ENCODE measurements around the gene POLE3. TPM values are rescaled to one million over a fixed set of nuclear protein-coding genes. Genes with fewer than 3 reads are reported as not detected.
A peak's percentile ranks its signal among the peaks of the same experiment; 100 is the strongest.
"Not testable (repeated sequence)": the region's sequence is repeated elsewhere in the genome, so short reads cannot be mapped to it uniquely, and the experiment has no call there.

The POLE3 gene
- total and polyA plus RNA-seq, 4 experiments from 2014 or later = 46.9 to 179 (median 74.9) TPM

- Mint-ChIP-seq H3K4me1 (peaks cover 8 to 17% (median 13%) of the 10 kb centered on the region in 4 donors), H3K9me3 (no peaks in the 10 kb centered on the region), H3K27me3 (no peaks in the 10 kb centered on the region), H3K4me3 (no peak overlapping the region), H3K27ac (peak overlapping the region in 1 of 7 donors; percentile 5), H3K36me3 (peaks cover 3 to 16% of the 10 kb centered on the region in 2 donors)
- H3K27me3 ChIP-seq (ENCODE audit: insufficient read depth, low read length) = no peaks in the 10 kb centered on the region
- intact Hi-C loops (cut with micrococcal nuclease) = loop anchor here (10.0 kb wide), 1 partner anchor 147 kb away; the partner anchor contains the start of genes FKBP15 and SLC31A1
- H3K27ac ChIP-seq (ENCODE audit: low read depth, low read length) = no peak overlapping the region
- ChIA-PET POLR2A (ENCODE audit: partially characterized antibody) (interaction anchor here (0.7 to 1.3 kb wide), 3 partner anchors 23 to 32 kb away, joined by 3 to 4 read pairs (median 3); partner anchors contain the start of genes ALAD, BSPRY and WDR31), CTCF (ENCODE audit: partially characterized antibody) (no interaction called here)
- H3K9me3 ChIP-seq (ENCODE audit: control insufficient read depth in 1 of 2, low read length in 2 of 2) = no peaks in the 10 kb centered on the region
- H3K36me3 ChIP-seq (ENCODE audit: insufficient read depth, low read length) = peaks cover 16% of the 10 kb centered on the region
- no peak overlapping the region for H3K4me3 ChIP-seq (ENCODE audit: low read length in 2 of 2)
- DNase-seq = no peak
- H3K4me1 ChIP-seq (ENCODE audit: insufficient read depth, low read length) = peaks cover 11% of the 10 kb centered on the region
Measured at GRCh38 chr9:113372059-113372458, 38.4 kb downstream of the POLE3 start.

GRCh38 chr9:113370806-113371325, 39.6 kb downstream of the POLE3 start:
- Mint-ChIP-seq H3K4me1 (peaks cover 8 to 11% (median 10%) of the 10 kb centered on the region in 4 donors), H3K27ac (peak overlapping the region in 2 of 7 donors; percentile 29 to 57), H3K9me3 (no peaks in the 10 kb centered on the region), H3K36me3 (peaks cover 3 to 16% of the 10 kb centered on the region in 2 donors), H3K4me3 (no peak overlapping the region), H3K27me3 (no peaks in the 10 kb centered on the region)
- CTCF ChIA-PET (ENCODE audit: partially characterized antibody) = no interaction called here
- no peaks in the 10 kb centered on the region for H3K27me3 ChIP-seq (ENCODE audit: insufficient read depth, low read length)
- H3K27ac ChIP-seq (ENCODE audit: low read depth, low read length) = no peak overlapping the region
- intact Hi-C loops (cut with micrococcal nuclease) = loop anchor here (10.0 kb wide), 1 partner anchor 146 kb away; the partner anchor contains the start of genes FKBP15 and SLC31A1
- POLR2A ChIA-PET (ENCODE audit: partially characterized antibody) = interaction anchor here (0.6 to 1.3 kb wide), 4 partner anchors 18 to 39 kb away, joined by 3 to 4 read pairs (median 4); partner anchors contain the start of genes ALAD, C9orf43, POLE3 and WDR31
- peaks cover 16% of the 10 kb centered on the region for H3K36me3 ChIP-seq (ENCODE audit: insufficient read depth, low read length)
- H3K4me1 ChIP-seq (ENCODE audit: insufficient read depth, low read length) = peaks cover 8% of the 10 kb centered on the region
- H3K4me3 ChIP-seq (ENCODE audit: low read length in 2 of 2) = no peak overlapping the region
- no peaks in the 10 kb centered on the region for H3K9me3 ChIP-seq (ENCODE audit: control insufficient read depth in 1 of 2, low read length in 2 of 2)
- no peak for DNase-seq

GRCh38 chr9:113369855-113370140, 40.7 kb downstream of the POLE3 start:
- CTCF ChIA-PET (ENCODE audit: partially characterized antibody) = no interaction called here
- H3K4me1 ChIP-seq (ENCODE audit: insufficient read depth, low read length) = no peaks in the 10 kb centered on the region
- no peaks in the 10 kb centered on the region for H3K27me3 Mint-ChIP-seq
- intact Hi-C loops (cut with micrococcal nuclease) = loop anchor here (10.0 kb wide), 1 partner anchor 145 kb away; the partner anchor contains the start of genes FKBP15 and SLC31A1
- H3K9me3 ChIP-seq (ENCODE audit: control insufficient read depth in 1 of 2, low read length in 2 of 2) = no peaks in the 10 kb centered on the region
- H3K27ac Mint-ChIP-seq = no peak overlapping the region
- peaks cover 16% of the 10 kb centered on the region for H3K36me3 ChIP-seq (ENCODE audit: insufficient read depth, low read length)
- POLR2A ChIA-PET (ENCODE audit: partially characterized antibody) = interaction anchor here (1.2 kb wide), 1 partner anchor 40 kb away, joined by 4 read pairs; the partner anchor contains the start of genes C9orf43 and POLE3
- peaks cover 0 to 2% (median 0%) of the 10 kb centered on the region in 8 donors for H3K9me3 Mint-ChIP-seq
- no peak overlapping the region for H3K4me3 Mint-ChIP-seq
- H3K4me3 ChIP-seq (ENCODE audit: low read length in 2 of 2) = no peak overlapping the region
- H3K4me1 Mint-ChIP-seq = peaks cover 0 to 2% (median under 1%) of the 10 kb centered on the region in 4 donors
- no peak overlapping the region for H3K27ac ChIP-seq (ENCODE audit: low read depth, low read length)
- H3K36me3 Mint-ChIP-seq = peaks cover 3 to 16% of the 10 kb centered on the region in 2 donors
- DNase-seq = no peak
- H3K27me3 ChIP-seq (ENCODE audit: insufficient read depth, low read length) = no peaks in the 10 kb centered on the region

GRCh38 chr9:113368982-113369854, 41.3 kb downstream of the POLE3 start:
- no peaks in the 10 kb centered on the region for H3K4me1 ChIP-seq (ENCODE audit: insufficient read depth, low read length)
- ChIA-PET CTCF (ENCODE audit: partially characterized antibody) (no interaction called here), POLR2A (ENCODE audit: partially characterized antibody) (no interaction called here)
- no peak overlapping the region for H3K27ac ChIP-seq (ENCODE audit: low read depth, low read length)
- Mint-ChIP-seq H3K36me3 (peaks cover 0 to 12% of the 10 kb centered on the region in 2 donors), H3K9me3 (peaks cover 0 to 2% (median 0%) of the 10 kb centered on the region in 8 donors), H3K4me1 (no peaks in the 10 kb centered on the region), H3K27me3 (no peaks in the 10 kb centered on the region), H3K27ac (peak overlapping the region in 1 of 7 donors; percentile 47), H3K4me3 (no peak overlapping the region)
- H3K27me3 ChIP-seq (ENCODE audit: insufficient read depth, low read length) = no peaks in the 10 kb centered on the region
- H3K36me3 ChIP-seq (ENCODE audit: insufficient read depth, low read length) = peaks cover 14% of the 10 kb centered on the region
- H3K9me3 ChIP-seq (ENCODE audit: control insufficient read depth in 1 of 2, low read length in 2 of 2) = no peaks in the 10 kb centered on the region
- H3K4me3 ChIP-seq (ENCODE audit: low read length in 2 of 2) = no peak overlapping the region
- DNase-seq = no peak
- intact Hi-C loops (cut with micrococcal nuclease) = no loop called here

GRCh38 chr9:113368348-113368981, 42.0 kb downstream of the POLE3 start:
- Mint-ChIP-seq H3K9me3 (peaks cover 0 to 2% (median 0%) of the 10 kb centered on the region in 8 donors), H3K4me1 (no peaks in the 10 kb centered on the region), H3K4me3 (no peak overlapping the region), H3K27me3 (no peaks in the 10 kb centered on the region), H3K36me3 (peaks cover 0 to 11% of the 10 kb centered on the region in 2 donors), H3K27ac (peak overlapping the region in 1 of 7 donors; percentile 47)
- ChIA-PET POLR2A (ENCODE audit: partially characterized antibody) (no interaction called here), CTCF (ENCODE audit: partially characterized antibody) (no interaction called here)
- Histone ChIP-seq H3K36me3 (ENCODE audit: insufficient read depth, low read length) (peaks cover 8% of the 10 kb centered on the region), H3K4me1 (ENCODE audit: insufficient read depth, low read length) (no peaks in the 10 kb centered on the region), H3K9me3 (ENCODE audit: control insufficient read depth in 1 of 2, low read length in 2 of 2) (no peaks in the 10 kb centered on the region), H3K4me3 (ENCODE audit: low read length in 2 of 2) (no peak overlapping the region), H3K27me3 (ENCODE audit: insufficient read depth, low read length) (no peaks in the 10 kb centered on the region), H3K27ac (ENCODE audit: low read depth, low read length) (no peak overlapping the region)
- intact Hi-C loops (cut with micrococcal nuclease) = no loop called here
- no peak for DNase-seq

- H3K9me3 Mint-ChIP-seq; H3K4me3 Mint-ChIP-seq; H3K9me3 ChIP-seq (ENCODE audit: control insufficient read depth in 1 of 2, low read length in 2 of 2); POLR2A ChIA-PET (ENCODE audit: partially characterized antibody); H3K27ac ChIP-seq (ENCODE audit: low read depth, low read length); H3K36me3 ChIP-seq (ENCODE audit: insufficient read depth, low read length); H3K4me1 ChIP-seq (ENCODE audit: insufficient read depth, low read length); H3K27me3 Mint-ChIP-seq; H3K4me3 ChIP-seq (ENCODE audit: low read length in 2 of 2); H3K36me3 Mint-ChIP-seq; DNase-seq; H3K27me3 ChIP-seq (ENCODE audit: insufficient read depth, low read length); intact Hi-C loops (cut with micrococcal nuclease); H3K4me1 Mint-ChIP-seq; H3K27ac Mint-ChIP-seq: not testable (repeated sequence)
- CTCF ChIA-PET (ENCODE audit: partially characterized antibody) = interaction anchor here (1.2 to 1.6 kb wide), 2 partner anchors 11 to 36 kb away, joined by 3 to 7 read pairs; partner anchors contain the start of gene HDHD3
Measured at GRCh38 chr9:113365652-113366051, 44.8 kb downstream of the POLE3 start.

GRCh38 chr9:113364951-113365350, 45.5 kb downstream of the POLE3 start:
- no peak for DNase-seq
- Mint-ChIP-seq H3K4me3 (no peak overlapping the region), H3K36me3 (no peaks in the 10 kb centered on the region), H3K9me3 (peaks cover 0 to 2% (median 0%) of the 10 kb centered on the region in 8 donors), H3K27ac (no peak overlapping the region), H3K27me3 (no peaks in the 10 kb centered on the region), H3K4me1 (no peaks in the 10 kb centered on the region)
- Histone ChIP-seq H3K9me3 (ENCODE audit: control insufficient read depth in 1 of 2, low read length in 2 of 2) (no peaks in the 10 kb centered on the region), H3K4me1 (ENCODE audit: insufficient read depth, low read length) (no peaks in the 10 kb centered on the region), H3K27ac (ENCODE audit: low read depth, low read length) (no peak overlapping the region), H3K36me3 (ENCODE audit: insufficient read depth, low read length) (no peaks in the 10 kb centered on the region), H3K4me3 (ENCODE audit: low read length in 2 of 2) (no peak overlapping the region), H3K27me3 (ENCODE audit: insufficient read depth, low read length) (no peaks in the 10 kb centered on the region)
- intact Hi-C loops (cut with micrococcal nuclease) = no loop called here
- CTCF ChIA-PET (ENCODE audit: partially characterized antibody) = interaction anchor here (1.2 to 1.6 kb wide), 2 partner anchors 11 to 37 kb away, joined by 3 to 7 read pairs; partner anchors contain the start of gene HDHD3
- POLR2A ChIA-PET (ENCODE audit: partially characterized antibody) = no interaction called here
